Stimulated activated CD4-positive, alpha-beta T cell treated with anti-CD3 and anti-CD28 coated beads, Interleukin-1b, Interleukin-23, amount 100 ng/mL, for 24 hours (primary cell): Measurements from ENCODE around the gene PPP6R3.

Experiments
- DNase-seq, 4 experiments: peaks; one replicate each; pipeline ENCODE4 v3.0.0-alpha.2; 2020; ENCODE audit warnings: low read depth in 4 of 4, low spot score in 1 of 4

The PPP6R3 gene

DNA sequence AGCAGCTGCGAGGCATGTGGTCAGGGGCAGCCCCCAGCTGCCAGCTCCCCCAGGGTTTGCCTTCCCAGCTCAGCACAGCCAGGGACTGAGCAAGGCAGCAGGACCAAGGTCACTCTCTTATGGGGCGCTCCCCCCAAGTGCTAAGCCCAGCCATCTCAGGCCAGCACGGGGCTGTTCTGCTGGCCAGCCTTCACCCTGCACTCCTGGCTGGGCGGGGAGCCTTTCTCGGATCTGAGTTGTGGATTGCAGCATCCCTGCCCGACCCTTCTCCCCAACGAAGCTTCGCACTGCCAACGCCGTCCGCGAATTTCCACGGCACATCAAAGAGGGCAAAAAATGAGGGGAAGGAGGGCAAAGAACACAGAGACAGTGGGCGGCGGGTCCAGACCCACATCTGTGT, 181.3 kb downstream of the PPP6R3 start:
- no peak for DNase-seq

- DNase-seq = no peak
These were observed 183.0 kb downstream of the PPP6R3 start for GRCh38 chr11:68643585-68643984.

DNA sequence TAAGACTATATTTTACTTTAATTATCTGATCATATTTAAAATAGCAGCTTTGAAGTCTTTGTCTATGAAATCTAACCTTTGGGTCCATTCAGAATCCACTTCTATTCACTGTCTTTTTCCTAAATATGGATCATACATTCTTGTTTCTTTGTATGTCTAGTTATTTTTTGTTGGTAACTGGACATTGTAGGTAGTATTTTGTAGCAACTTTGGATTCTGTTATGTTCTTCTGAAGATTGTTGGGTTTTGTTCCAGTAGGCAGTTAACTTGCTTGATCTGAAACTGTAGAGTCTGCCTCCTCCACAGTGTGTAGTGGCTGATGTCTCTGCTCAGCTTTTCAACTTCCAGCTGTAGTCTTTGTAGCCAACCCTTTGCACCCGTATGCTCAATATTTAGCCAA, 186.3 kb downstream of the PPP6R3 start:
- no peak for DNase-seq

DNA sequence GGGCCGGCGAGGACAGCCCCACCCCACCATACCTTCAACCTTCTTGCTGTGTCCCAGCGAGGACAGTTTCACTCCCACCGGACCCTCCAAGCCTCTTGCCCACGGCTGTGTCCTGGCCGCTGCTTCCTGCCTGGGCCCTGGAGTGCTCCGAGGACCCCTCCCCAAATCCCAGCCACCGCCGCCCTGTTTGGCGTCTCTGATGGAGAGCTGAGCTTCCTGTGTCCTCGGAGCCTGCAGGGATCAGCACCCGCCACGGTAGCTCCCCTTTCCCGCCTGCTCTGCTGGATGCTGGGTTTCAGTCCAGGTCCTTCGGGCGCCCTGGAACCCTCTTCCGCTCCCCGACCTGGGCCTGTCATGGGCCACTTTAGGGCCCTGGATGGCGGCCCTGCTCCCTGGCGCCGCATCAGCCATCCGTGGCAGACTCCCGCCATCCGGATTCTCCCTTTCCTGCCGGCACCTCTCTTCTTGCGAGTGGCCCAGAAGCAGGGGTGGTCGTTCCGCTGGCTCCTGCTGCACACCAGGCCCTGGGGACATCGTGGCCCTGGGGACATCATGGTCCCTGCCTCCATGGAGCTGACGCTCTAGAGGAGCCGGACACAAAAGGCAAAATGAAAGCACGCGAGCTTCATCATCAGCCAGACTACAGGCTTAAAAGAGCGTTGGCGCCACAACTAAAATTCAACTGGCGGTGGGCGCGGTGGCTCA, 189.5 kb downstream of the PPP6R3 start:
- no peak for DNase-seq

GRCh38 chr11:68650801-68651200, 190.2 kb downstream of the PPP6R3 start:
- DNase-seq = no peak

DNA sequence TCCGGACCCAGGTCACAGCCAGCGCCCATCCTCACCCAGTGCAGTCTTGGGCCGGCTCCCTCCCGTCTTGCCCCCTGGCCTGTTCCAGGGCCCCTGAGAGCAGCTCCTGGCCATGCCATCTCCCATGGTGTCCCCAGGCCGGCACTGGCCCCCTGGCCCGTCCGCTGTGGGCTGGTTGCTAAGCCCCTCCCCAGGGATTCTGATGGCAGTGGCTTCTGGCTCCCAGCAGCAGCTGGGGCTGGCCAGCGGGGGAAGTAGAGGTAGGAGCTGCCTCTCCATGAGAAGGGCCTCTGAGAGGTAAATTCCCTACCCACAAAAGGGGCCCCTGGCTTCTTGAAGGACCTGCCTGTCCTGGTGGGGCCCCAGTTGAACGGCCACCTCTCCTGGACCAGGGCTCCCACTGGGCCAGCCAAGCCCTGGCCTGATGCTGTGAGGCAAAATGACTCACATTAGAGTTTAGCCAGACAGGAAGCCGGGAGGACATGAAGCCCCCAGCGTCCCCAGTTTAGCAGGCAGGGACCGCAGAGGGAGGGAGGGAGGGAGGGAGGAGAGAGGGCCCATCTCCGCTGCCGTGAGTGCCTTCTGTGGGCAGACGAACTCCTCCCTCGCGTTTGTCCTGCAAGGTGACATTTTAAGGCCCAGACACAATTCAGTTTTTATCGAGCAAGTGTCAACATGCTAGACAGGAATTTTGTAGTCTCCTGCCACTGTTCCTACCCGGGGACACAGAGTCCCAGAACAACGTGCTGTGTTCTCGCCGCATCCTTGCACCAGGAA, 190.8 kb downstream of the PPP6R3 start:
- no peak for DNase-seq

DNA sequence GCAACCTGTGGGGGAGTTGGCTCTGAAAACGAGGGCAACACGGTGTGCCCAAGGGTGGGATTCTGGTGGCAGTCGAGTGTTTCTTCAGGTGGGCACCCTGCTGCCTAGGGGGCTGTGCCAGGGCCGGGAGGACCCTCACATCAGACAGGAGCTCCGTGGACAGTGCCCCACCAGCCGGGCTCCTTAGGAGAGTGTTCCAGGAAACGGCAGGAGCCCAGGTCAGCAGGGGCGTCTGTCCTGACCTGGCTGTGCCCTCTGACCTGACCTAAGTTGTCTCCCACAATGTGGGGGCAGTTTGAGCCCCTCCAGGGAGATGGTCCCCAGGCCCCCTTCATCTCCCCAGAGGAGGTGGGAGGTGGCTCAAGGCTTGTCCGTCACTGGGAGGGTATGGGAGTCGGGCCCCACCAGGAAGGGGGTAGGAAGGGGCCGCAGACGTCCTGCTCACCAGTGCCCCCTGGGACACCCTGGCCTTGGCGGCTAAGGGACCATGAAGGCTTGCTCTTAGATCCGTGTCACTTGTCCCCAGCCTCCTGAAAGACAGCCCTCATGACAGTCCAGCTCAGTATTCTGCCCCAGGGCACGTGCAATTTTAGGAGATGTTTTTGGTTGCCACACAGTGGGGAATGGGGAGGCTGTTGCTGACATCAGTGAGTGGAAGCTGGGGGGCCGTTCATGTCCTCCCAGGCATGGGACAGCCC, 191.6 kb downstream of the PPP6R3 start:
- no peak for DNase-seq

GRCh38 chr11:68652683-68653156, 192.2 kb downstream of the PPP6R3 start:
- no peak for DNase-seq

DNA sequence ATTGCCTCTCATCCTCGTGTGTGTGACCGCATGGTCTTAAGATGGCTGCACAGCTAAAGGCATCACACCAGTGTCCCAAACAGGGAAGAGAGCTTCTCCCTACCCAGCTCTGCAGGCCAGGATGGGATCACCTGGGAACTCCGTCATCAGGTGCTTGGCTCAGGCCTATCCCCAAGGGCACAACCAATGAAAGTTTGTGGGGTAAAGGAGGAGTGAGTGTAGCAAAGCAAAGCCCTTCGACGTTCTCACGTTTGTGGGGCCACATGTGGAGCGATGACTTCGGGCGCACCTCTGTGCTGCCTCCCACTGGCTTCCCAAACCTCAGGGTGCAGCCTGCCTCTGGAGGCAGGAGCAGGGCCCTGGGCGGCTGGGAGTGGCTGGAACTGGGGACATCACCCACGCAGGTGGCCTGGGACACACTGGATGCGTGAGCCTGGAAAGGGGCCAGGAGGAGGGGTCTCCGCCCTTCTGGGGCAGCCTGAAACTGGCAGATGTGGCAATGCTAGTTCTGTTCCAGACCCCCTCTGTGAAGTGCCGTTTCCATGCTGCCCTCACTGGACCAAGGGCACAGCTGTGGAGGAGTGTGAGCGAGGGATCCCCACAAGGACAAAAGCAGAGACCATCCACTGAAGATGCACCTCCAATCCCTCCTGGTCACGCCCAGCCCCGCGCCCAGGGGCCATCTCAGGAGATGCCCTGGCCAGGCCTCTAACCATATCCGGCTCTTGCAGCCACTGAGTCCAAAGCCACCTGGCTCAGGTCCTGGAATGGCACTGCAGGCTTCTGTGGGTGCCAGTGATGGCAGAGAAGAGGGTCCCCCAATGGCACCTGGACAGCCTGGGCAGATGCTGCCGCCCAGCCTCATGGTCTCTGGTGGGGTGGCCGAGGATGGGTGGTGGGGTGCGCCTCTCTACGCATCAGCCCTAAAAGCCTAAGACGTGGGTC, 193.2 kb downstream of the PPP6R3 start:
- no peak for DNase-seq

DNA sequence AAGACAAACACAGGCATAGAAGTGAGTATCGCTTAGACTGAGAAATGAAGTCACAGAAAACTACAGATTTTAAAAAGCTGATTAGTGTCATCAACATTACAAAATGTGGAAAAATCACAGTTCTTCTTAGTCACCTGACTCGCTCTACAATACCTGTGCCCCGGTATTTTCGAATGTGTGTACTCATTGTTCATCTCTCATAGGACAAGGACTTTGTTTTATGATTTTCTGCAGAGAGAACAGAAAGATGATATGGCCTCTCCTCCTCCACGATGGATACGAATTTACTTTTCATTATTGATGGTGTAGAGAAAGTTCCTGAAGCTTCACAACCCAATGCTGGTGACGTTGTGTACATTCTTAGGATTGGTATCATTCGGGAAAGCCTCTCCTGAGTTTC, 194.4 kb downstream of the PPP6R3 start:
- no peak for DNase-seq

DNA sequence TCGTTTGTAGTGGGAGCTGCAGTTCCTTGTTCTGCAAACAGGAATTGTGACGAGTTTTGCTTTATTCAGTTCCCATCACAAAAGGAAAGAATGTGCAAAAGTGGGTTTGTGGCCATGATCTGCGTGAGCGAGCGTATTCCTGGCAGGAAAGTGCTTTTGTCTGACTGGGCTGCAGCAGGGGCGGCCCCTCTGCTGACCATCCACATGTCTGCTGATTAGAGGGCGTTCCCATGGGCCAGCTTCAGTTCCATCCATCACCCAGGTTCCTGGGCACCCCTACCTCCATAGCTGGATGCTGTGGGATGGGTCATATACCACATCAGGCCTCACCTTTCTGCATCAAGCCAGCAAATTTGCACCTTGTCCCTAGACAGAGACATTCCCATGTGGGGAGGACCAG, 194.9 kb downstream of the PPP6R3 start:
- DNase-seq = no peak

GRCh38 chr11:68655806-68656205, 195.3 kb downstream of the PPP6R3 start:
- no peak for DNase-seq

GRCh38 chr11:68657021-68657780, 196.6 kb downstream of the PPP6R3 start:
- DNase-seq = no peak

DNA sequence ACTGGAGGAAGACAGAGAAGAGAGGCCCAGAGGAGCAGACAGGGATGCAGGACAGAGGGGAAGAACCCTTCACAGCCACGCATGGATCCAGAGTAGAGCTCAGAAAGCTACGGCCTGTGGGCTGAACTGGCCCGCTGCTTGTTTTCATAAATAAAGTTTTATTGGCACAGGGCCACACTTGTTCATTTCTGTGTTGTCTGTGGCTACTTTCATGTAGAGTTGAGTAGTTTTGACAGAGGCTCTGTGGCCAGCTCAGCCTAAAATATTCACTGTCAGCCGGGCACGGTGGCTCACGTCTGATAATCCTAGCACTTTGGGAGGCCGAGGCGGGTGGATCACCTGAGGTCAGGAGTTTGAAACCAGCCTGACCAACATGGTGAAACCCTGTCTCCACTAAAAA, 197.5 kb downstream of the PPP6R3 start:
- no peak for DNase-seq

DNA sequence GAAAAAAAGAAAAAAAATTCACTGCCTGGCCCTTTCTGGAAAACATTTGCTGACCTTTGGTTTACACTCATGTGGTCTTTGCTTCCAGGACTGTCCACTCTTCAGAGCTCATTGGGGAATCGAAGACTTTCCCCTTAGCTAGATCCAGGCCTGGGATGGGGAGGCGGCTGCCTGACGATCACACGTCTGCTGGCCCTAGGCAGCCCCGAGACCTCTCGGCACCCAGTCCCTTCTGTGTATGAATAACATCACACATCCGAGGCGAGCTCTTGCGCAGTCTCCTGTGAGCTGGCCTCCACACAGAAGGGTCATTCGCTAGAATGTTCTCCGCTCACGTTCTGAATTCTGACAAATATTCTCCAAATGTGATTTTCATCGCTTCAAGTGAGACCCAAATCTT, 198.1 kb downstream of the PPP6R3 start:
- DNase-seq = no peak

GRCh38 chr11:68659158-68659921, 198.8 kb downstream of the PPP6R3 start:
- DNase-seq = no peak

DNA sequence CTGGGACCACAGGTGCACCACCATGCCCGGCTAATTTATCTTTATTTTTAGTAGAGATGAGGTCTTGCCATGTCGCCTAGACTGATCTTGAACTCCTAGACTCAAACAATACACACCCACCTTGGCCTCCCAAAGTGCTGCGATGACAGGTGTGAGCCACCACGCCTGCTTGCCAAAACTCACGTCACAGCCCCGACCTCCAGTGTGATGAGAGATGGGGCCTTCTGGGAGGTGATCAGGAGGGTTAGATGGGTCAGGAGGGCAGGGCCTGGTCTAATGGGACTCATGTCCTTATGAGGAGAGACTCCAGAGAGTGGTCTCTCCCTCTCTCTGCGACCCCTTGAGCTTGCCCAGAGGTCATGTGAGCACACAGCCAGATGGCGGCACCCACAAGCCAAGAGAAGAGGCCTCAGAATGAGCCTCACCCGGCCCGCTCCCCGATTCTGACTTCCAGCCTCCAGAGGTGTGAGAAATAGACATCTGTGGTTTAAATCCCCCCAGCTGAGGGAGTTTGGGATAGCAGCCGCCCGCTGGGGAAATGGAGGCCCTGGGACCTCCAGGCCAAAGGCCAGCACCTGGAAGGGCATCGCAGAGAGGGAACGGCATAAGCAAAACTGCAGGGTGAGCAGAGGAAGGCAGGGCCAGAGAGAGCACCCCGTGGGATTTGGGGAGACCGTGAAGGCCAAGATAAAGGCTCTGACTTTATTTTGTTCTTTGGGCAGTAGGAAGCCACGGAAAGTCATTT, 199.7 kb downstream of the PPP6R3 start:
- DNase-seq = no peak

GRCh38 chr11:68661014-68661413, 200.5 kb downstream of the PPP6R3 start:
- DNase-seq = no peak
